ENCODE results near the gene HNF4A.

The HNF4A gene

DNA sequence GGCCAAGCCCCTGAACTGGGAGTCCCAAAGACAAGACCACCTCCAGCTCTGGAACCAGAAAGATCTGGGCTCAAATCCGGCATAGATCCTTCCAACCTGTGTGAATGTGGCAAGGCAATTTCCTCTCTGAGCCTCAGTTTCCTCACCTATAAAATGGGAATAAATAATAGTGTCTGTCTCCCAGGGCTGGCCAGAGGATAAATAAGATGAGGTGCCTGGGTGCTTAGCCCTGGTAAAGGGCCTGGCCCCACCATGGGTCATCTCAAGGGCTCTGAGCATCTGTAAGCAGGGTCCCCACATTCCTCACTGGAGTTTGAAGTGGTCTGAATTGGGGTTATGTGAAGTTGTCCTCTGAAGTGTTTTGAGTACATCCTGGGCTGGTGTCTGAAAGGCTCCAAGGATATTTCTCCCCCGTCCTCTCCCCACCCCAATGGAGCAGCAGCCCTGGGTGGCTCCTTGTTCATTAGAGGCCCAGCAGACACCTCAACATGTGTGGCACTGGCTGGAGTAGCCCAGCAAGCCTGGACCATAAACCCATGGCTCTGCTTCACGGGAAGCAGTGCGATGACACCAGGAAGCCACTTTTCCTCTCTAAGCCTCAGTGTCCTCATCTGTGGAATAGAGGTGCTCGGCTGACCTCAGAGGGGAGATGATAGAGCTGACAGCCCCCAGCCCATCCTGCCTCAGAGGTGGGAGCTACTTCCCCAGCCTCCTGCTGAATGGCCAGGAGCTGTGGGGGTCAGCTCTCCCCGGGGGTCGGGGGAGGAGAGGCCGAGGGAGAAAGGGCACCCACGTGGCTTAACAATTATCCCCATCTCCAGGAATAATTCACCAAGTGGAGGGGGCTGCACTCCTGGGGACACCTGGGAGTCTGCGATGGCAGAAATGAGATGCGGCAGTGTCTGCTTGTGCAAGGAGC, 48.0 kb downstream of the HNF4A start:
- H3K4me3 ChIP-seq (ENCODE audit: low read depth, low read length) = no peak overlapping the region
- DNase-seq (ENCODE audit: low read depth) = no peak

DNA sequence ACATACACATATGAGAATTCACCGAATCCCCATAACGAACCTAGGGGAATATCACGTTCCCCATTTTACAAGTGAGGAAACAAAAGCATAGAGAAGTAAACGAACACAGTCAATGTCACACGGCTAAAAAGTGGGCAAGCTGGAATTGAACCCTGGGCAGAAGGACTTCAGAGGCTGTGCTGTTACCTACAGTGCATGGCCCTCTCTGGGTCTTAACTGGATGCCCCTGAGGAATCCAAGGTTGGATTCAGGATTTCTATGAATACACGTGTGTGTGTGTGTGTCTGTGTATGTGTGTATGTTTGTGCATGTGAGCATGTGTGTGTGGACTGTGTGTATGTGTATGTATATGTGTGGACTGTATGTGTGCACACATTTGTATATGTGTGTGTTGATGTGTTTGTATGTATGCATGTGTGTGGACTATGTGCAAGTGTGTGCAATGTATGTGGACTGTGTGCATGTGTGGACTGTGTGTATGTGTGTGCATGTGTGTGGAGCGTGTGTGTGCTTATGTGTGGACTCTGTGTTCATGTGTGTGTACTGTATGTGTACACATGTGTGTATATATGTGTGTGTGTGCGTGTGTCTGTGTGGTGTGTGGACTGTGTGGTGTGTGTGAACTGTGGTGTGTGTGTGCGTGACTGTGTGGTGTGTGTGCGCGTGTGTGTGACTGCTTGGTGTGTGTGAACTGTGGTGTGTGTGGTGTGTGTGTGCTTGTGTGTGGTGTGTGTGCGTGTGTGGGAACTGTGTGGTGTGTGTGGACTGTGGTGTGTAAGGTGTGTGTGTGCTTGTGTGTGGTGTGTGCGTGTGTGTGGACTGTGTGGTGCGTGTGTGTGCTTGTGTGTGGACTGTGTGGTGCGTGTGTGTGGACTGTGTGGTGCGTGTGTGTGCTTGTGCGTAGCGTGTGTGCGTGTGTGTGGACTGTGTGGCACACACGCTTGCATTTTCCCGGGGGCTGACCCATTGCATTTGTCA, 49.0 kb downstream of the HNF4A start:
- H3K4me3 ChIP-seq (ENCODE audit: low read depth, low read length) = no peak overlapping the region

DNA sequence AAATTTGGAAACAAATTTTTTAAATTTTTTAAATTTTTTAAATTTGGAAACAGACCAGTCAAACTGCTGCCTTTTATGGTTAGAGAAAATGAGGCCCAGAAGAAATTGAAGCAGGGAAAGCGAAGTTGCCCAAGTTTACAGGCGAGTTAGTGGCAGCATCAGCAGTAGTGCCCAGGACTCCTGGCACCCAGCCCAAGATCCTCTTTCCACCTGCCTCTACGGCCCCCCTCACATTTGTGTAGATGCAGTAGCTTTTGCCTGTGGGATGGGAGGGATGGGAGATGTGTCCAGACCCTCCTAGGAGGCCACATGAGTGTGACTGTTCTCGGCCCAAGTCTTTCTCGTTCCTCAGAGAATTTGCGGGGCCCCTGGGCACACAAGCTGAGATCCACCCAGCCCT, 49.8 kb downstream of the HNF4A start:
- no peak for DNase-seq (ENCODE audit: low read depth)
- H3K4me3 ChIP-seq (ENCODE audit: low read depth, low read length) = no peak overlapping the region

More for the DNA sequence above, 49.0 kb downstream of the HNF4A start:
- no peak for DNase-seq (ENCODE audit: low read depth)

DNA sequence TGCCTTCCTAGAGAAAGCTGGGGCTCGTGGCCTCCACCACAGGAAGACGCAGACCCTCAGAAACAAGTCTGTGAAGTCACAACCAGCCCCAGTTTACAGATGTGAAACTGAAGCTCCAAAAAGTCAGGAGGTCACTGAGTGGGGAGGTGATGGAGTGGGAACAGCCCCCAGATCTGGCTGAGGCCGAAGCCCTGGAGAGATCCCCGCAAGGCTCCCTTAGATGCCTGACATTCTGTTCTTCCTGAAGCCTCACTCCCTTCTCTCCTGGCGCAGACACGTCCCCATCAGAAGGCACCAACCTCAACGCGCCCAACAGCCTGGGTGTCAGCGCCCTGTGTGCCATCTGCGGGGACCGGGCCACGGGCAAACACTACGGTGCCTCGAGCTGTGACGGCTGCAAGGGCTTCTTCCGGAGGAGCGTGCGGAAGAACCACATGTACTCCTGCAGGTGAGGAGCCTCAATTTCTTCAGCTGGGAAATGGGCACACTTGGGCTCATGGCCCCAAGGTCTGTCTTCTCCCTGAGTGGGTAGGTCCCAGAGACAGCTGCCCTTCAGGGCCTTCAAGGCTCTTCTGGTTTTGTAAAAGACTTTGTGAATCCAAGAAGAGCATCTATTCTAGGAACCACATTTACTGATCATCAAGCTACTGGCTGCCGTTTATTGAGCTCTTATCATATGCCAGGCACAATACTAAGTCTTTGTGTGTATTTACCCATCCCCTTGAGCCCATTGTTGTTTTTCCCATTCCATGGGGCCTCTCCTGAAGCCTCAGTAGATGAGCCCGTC, 50.5 kb downstream of the HNF4A start:
- H3K4me3 ChIP-seq (ENCODE audit: low read depth, low read length) = no peak overlapping the region
- no peak for DNase-seq (ENCODE audit: low read depth)

DNA sequence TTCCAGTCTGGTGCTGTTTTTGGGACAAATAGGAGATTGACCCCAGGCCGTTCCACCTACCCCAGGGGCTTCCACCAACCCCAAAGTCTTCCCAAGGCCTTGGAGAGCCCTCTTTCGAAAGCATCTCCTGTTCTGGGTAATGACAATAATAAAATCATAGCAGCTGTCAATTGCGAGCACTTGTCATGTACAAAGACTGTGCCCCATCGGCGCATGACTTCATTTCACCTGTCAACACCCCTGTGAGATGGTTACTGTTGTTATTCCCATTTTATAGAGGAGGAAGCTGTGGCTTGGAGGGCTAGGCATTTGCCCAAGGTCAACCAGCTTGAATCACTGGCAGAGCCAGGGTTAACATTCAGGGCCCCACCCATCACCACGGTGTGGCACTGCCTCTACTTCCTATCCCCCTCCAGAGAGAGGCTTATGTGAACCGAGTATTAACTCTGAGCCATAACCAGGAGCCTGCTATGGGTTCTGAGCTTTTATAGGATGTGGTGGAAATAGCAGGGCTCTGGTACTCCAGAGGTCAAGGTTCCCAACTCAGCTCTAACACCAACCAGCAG, 51.2 kb downstream of the HNF4A start:
- H3K4me3 ChIP-seq (ENCODE audit: low read depth, low read length) = no peak overlapping the region
- DNase-seq (ENCODE audit: low read depth) = no peak

DNA sequence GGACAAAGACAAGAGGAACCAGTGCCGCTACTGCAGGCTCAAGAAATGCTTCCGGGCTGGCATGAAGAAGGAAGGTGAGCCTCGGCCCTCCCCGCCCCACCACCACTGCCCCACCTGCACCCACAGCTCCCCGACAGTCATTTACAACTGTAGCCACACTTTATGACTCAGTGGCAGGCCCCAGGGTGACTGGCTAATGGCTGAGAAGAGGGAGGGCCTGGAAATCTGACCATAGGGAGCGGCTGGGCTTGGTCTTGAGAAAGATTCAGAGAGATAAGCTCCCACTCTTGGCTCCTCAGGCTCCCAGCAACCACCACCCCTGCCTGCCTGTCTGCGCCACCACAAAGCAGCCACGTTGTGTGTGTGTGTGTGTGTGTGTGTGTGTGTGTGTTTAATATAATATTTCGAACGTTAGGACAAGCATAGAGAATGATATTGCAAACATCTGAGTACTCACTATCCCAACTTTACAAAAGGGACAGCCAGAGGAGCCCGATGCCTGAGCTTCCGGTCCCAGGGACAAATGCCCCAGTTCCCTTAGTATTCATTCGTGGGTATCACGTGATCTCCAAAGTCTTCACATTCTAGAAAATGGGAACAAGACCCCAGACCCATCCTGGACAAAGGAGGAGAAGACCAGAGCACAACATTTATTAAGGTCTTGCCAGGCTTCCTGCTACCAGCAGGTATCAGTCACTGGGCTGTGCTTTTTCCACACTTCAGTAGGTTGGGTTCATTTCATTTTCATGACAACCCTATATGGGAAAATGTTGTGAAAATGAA, 52.1 kb downstream of the HNF4A start:
- H3K4me3 ChIP-seq (ENCODE audit: low read depth, low read length) = no peak overlapping the region
- DNase-seq (ENCODE audit: low read depth) = no peak

DNA sequence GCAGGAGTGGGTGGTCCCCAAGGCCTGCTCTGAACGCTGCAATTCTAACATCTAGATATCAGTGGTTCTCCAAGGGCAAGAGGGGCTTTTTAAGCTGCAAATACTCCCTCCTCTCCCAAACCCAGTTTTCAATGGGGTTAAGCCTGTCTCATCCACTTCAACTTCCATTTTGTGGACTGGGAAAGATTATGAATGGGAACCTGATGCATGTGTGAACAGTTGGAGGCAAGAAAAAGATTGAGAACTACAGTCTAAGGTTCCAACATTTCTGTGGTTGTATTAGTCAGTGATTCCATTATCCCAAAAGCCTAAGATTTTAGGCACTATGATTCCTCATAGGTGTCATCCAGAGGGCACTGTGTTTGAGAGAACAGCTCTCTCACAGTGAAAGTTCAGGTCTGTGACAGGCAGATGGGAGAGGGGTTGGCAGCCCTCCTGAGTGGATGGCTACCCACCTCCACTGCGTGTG, 53.7 kb downstream of the HNF4A start:
- H3K4me3 ChIP-seq (ENCODE audit: low read depth, low read length) = no peak overlapping the region
- DNase-seq (ENCODE audit: low read depth) = no peak

DNA sequence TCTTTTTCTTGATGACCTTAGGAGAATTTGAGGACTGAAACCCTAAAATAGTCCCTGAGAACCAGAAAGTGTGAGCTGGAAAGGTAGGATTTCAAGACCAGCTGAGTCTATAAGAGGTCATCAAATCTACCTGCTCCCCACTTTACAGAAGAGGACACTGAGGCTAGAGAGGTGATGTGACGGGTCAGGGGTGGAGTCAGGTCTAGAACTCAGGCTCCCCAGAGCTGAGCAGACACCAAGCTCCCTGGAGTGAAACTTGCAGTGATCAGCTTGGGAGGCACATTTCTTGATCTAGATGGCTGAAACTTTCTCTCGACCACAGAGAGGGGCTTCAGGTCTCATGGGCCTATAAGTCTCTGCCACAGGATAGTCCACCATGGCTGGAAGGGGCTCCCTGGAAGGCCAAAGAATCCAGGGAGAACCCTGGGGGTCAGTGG, 55.1 kb downstream of the HNF4A start:
- H3K4me3 ChIP-seq (ENCODE audit: low read depth, low read length) = no peak overlapping the region
- no peak for DNase-seq (ENCODE audit: low read depth)

DNA sequence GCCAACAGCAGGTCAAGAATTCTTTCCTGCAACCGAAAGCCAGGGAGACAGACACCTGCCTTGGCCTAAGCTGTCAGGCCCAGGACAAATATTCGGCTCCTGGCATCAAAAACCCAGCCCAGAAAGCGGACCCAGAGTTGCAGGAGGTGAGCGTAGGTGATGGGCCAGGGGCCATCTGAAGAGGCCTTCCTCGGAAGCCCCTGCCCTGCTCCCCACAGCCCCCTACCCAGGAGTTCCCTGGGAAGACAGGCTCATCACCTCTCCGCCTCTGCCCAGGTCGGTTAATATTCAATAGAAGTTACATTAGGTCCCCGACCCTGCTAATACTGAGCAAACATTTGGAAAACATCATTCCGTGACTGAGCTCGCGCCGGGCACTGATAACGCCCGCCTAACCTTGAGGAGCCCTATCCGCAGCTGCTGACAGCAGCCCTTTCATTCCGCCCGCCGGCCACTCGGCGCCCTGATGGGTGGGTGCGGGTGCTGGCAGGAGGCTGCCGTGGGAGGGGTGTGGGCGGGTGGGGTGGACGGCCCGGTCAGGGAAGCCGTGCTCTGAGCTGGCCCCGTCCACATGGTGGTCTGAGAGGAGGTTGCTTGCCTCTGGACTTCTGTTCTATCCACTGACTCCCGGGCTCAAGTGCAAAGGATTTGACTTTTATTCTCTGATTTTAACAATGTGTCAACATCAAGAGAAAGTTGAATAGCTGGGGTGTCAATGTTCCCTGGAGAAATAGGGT, 55.7 kb downstream of the HNF4A start:
- no peak overlapping the region for H3K4me3 ChIP-seq (ENCODE audit: low read depth, low read length)
- DNase-seq (ENCODE audit: low read depth) = no peak

DNA sequence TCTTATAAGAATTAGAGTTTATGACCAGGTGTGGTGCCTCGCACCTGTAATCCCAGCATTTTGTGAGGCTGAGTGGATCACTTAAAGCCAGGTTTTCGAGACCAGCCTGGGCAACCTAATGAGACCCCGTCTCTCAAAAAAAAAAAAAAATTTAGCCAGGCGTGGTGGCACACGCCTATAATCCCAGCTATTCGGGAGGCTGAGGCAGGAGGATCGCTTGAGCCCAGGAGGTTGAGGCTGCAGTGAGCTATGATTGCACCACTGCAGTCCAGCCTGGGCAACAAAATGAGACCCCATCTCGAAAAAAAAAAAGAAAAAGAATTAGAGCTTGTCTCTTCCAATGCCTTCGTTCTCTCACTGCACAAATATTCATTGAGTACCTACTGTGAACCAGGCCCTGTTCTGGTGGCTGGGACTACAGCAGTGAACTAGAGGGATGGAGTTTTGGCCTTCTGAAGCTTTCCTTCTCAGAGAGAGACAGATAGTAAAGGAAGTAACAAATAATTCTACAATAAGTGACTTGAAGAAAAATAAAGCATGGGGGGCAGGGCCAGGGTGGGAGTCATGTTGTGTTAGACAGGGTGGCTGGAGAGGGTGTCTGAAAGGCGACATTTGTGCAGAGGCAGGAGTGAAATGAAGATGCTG, 56.4 kb downstream of the HNF4A start:
- no peak for DNase-seq (ENCODE audit: low read depth)
- H3K4me3 ChIP-seq (ENCODE audit: low read depth, low read length) = no peak overlapping the region

DNA sequence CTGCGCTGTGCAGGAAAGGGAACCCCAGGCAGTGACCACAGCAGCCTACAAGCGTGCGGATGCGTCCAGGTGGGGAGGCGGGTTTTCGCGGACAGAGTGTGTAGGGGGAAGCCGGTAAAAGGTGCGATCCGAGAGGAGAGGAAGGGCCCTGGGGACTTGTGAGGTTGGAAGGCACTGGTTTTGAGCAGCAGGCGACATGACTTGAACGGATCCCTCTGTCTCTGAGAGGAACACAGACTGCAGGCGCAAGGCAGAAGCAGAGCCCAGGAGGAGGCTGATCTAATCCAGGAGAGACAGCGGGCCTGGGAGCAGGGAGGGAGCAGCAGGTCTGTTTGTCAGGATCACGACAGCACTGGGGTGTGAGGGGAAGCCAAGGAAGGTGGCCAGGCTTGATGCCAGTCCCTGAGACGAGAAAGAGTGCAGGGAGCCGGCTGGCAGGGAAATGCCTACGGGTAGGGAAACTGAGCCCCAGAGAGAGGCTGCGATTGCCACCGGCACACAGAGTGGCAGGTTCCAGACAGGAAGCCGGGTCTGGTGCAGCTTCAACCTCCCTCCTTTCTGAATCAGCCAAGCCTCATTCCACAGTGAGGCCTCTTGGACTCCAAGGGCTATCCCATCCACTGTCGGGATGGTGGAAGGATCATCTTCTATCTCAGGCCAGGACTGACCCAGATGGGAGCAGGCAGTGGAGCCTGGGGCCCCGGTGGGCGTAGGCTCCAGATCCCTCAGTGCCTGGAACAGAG, 57.1 kb downstream of the HNF4A start:
- no peak overlapping the region for H3K4me3 ChIP-seq (ENCODE audit: low read depth, low read length)
- no peak for DNase-seq (ENCODE audit: low read depth)

DNA sequence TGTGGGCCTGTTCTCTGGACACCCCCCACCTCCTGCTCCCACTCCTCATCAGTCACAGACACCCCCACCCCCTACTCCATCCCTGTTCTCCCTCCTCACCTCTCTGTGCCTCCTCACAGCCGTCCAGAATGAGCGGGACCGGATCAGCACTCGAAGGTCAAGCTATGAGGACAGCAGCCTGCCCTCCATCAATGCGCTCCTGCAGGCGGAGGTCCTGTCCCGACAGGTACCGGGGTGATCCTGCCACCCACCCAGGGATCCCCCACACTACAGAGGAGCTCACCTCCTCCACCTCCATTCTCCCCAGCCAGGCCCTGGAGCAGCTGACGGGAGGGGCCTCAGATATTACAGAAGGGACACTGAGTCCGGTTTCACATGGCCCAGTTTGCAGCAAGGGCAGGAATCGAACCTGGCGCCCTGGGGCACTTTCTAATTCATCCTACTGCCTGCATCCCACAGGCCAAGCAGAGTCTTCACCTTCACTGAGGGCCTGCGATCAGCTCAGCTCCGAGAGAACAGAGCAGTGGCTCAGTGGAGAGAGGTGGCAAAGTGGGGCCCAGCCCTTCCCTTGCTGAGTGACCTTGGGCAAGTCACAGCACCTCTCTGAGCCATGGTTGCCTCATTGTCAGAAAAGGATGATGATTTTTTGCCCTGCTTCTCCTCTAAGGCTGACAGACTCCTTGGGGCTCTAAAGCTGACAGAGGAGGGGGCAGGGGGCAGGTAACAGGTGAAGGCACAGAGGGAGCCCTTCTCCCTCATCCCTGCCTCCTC, 58.3 kb downstream of the HNF4A start:
- no peak for DNase-seq (ENCODE audit: low read depth)
- H3K4me3 ChIP-seq (ENCODE audit: low read depth, low read length) = no peak overlapping the region

DNA sequence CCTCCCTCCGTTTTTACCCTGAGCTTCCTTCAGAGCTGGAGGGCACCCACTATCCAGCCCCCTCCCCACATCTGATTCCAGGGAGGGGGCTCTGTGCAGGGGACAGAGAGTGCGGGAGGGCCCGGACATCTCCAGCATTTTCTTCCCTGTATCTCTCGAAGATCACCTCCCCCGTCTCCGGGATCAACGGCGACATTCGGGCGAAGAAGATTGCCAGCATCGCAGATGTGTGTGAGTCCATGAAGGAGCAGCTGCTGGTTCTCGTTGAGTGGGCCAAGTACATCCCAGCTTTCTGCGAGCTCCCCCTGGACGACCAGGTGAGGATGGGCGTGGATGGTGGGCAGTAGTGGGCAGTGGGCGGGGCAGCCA, 58.8 kb downstream of the HNF4A start:
- no peak for DNase-seq (ENCODE audit: low read depth)
- no peak overlapping the region for H3K4me3 ChIP-seq (ENCODE audit: low read depth, low read length)

DNA sequence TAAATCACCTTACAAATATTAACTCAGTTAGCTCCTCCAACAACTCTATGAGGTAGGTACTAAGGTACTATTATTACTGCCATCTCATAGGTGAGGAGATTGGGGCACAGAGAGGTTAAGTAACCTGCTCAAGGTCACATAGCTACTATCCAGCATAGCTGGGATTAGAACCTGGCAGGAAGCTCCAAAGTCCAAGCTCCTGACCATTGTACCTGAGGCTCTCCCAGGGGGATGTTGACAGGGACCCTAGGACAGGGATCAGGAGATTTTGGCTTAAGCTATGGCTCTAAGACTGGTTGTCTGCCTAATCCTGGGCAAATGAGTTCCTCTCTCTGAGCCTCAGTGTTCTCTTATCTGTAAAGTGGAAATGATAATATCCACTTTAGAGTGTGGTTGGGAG, 59.3 kb downstream of the HNF4A start:
- no peak for DNase-seq (ENCODE audit: low read depth)

DNA sequence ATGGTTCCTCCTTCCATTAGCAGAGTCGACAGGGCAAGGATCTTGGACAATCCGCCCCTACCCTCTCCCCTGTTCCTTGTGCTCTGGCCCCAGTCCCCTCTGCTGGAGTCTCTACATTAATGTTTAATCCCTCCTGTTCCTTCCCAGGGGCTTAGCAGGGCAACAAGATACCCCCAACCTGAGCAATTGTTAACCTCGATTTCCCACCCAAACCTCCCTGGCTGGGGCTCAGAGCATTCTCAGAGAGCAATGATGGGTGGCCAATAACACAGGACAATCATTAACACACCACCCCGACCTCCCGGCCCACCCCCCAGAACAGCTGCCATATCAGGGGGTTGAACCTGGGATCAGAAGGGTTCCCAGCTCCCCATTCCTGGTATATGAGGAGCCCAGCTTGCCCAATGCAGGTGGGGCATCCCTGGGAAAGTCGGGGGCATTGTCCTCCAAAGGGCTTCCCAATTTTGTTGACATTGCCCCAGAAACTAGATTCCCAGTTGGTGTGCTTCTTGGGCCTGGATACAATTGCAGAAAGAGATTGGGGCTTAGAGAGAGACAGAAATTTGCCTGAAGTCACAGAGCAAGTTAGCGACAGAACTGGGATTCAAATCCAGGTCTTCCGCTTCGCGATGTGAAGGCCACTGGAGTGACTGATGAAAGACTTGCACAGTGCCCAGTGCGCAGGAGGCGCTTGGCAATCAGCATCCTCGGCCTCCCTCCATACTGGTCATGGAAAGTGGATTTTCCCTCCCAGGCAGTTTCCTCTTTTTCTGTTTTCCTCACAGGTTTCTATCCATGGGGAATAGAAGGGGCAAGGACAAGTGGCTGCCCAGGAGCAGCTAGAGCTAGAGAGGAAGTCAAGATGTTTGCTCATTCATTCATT, 60.6 kb downstream of the HNF4A start:
- no peak for DNase-seq (ENCODE audit: low read depth)
- H3K4me3 ChIP-seq (ENCODE audit: low read depth, low read length) = no peak overlapping the region

More for the DNA sequence above, 59.3 kb downstream of the HNF4A start:
- no peak overlapping the region for H3K4me3 ChIP-seq (ENCODE audit: low read depth, low read length)

All from skeletal muscle cell (primary cell).